ENCODE data around the gene HIVEP3. TPM values are rescaled to one million over a fixed set of nuclear protein-coding genes. Genes with fewer than 3 reads are reported as not detected.

HIVEP3 gene
- total RNA-seq, 1 experiment from 2014 or later = 3.1 TPM

GRCh38 chr1:41647221-41648135 is 271.2 kb downstream of the HIVEP3 start:
- intact Hi-C loops (cut with micrococcal nuclease; ENCODE audit: unreplicated experiment) = no loop called here
- Histone ChIP-seq H3K36me3 (ENCODE audit: insufficient read depth, low read length, poor library complexity, severe bottlenecking) (no peaks in the 10 kb centered on the region), H3K9me3 (ENCODE audit: low read depth, low read length, poor library complexity, severe bottlenecking) (no peaks in the 10 kb centered on the region), H3K4me3 (ENCODE audit: low read depth, low read length, poor library complexity, severe bottlenecking) (no peak overlapping the region), H3K27me3 (replicated peaks; ENCODE audit: insufficient read depth, low read depth, low read length, poor library complexity) (no peaks in the 10 kb centered on the region), H3K27ac (ENCODE audit: low read depth, low read length, poor library complexity, severe bottlenecking) (no peak overlapping the region), H3K4me1 (ENCODE audit: insufficient read depth, low read length, poor library complexity, severe bottlenecking) (peaks cover 47% of the 10 kb centered on the region)
- POLR2A ChIA-PET (ENCODE audit: low non-redundant PET) = no interaction called here
- no peak for DNase-seq (ENCODE audit: low spot score)
- TF ChIP-seq CTCF (conservative IDR thresholded peaks at IDR 0.05; ENCODE audit: low read depth, low read length) (no peak), EZH2 (IDR thresholded peaks at IDR 0.05; ENCODE audit: borderline replicate concordance, low read depth, low read length, poor library complexity, severe bottlenecking) (no peak)
- BruUV-seq (replicated peaks) = no TSS peak
- CTCF ChIA-PET = no interaction called here

GRCh38 chr1:41646186-41646585 is 272.5 kb downstream of the HIVEP3 start:
- intact Hi-C loops (cut with micrococcal nuclease; ENCODE audit: unreplicated experiment) = no loop called here
- ChIA-PET CTCF (no interaction called here), POLR2A (ENCODE audit: low non-redundant PET) (no interaction called here)
- Histone ChIP-seq H3K4me3 (ENCODE audit: low read depth, low read length, poor library complexity, severe bottlenecking) (no peak overlapping the region), H3K9me3 (ENCODE audit: low read depth, low read length, poor library complexity, severe bottlenecking) (no peaks in the 10 kb centered on the region), H3K27ac (ENCODE audit: low read depth, low read length, poor library complexity, severe bottlenecking) (no peak overlapping the region), H3K27me3 (replicated peaks; ENCODE audit: insufficient read depth, low read depth, low read length, poor library complexity) (no peaks in the 10 kb centered on the region), H3K36me3 (ENCODE audit: insufficient read depth, low read length, poor library complexity, severe bottlenecking) (no peaks in the 10 kb centered on the region), H3K4me1 (ENCODE audit: insufficient read depth, low read length, poor library complexity, severe bottlenecking) (peaks cover 34% of the 10 kb centered on the region)
- no TSS peak for BruUV-seq (replicated peaks)
- DNase-seq (ENCODE audit: low spot score) = no peak
- TF ChIP-seq CTCF (conservative IDR thresholded peaks at IDR 0.05; ENCODE audit: low read depth, low read length) = no peak
- no peak for TF ChIP-seq EZH2 (IDR thresholded peaks at IDR 0.05; ENCODE audit: borderline replicate concordance, low read depth, low read length, poor library complexity, severe bottlenecking)

- H3K9me3 ChIP-seq (ENCODE audit: low read depth, low read length, poor library complexity, severe bottlenecking) = no peaks in the 10 kb centered on the region
- BruUV-seq (replicated peaks) = no TSS peak
- no peaks in the 10 kb centered on the region for H3K36me3 ChIP-seq (ENCODE audit: insufficient read depth, low read length, poor library complexity, severe bottlenecking)
- peaks cover 23% of the 10 kb centered on the region for H3K4me1 ChIP-seq (ENCODE audit: insufficient read depth, low read length, poor library complexity, severe bottlenecking)
- no peak for DNase-seq (ENCODE audit: low spot score)
- TF ChIP-seq EZH2 (IDR thresholded peaks at IDR 0.05; ENCODE audit: borderline replicate concordance, low read depth, low read length, poor library complexity, severe bottlenecking) (no peak), CTCF (conservative IDR thresholded peaks at IDR 0.05; ENCODE audit: low read depth, low read length) (no peak)
- POLR2A ChIA-PET (ENCODE audit: low non-redundant PET) = no interaction called here
- H3K27ac ChIP-seq (ENCODE audit: low read depth, low read length, poor library complexity, severe bottlenecking) = no peak overlapping the region
- CTCF ChIA-PET = no interaction called here
- intact Hi-C loops (cut with micrococcal nuclease; ENCODE audit: unreplicated experiment) = no loop called here
- H3K27me3 ChIP-seq (replicated peaks; ENCODE audit: insufficient read depth, low read depth, low read length, poor library complexity) = no peaks in the 10 kb centered on the region
- H3K4me3 ChIP-seq (ENCODE audit: low read depth, low read length, poor library complexity, severe bottlenecking) = no peak overlapping the region
Measured at GRCh38 chr1:41645062-41645461, 273.7 kb downstream of the HIVEP3 start.
